Naive thymus-derived CD4-positive, alpha-beta T cell (primary cell): ENCODE measurements around the gene LGALS9B. TPM values are rescaled to one million over a fixed set of nuclear protein-coding genes. Genes with fewer than 3 reads are reported as not detected.
A peak's percentile ranks its signal among the peaks of the same experiment; 100 is the strongest.
"Not testable (repeated sequence)": the region's sequence is repeated elsewhere in the genome, so short reads cannot be mapped to it uniquely, and the experiment has no call there.

Experiments used
- ATAC-seq: fragments of 150-1000 bp; cut with Tn5 transposase; 2 replicates; pipeline ENCODE4 v1.10.0; 2021; ENCODE audit warnings: mild to moderate bottlenecking, moderate library complexity
- CTCF ChIA-PET: fragments of 350-600 bp; sonication (Branson Sonifier 250); formaldehyde crosslinking; loops from one replicate; lab custom pipeline; 2021; ENCODE audit warnings: antibody characterized with exemption; lab: Charles Lee
- POLR2A ChIA-PET: fragments of 350-600 bp; sonication (Branson Sonifier 250); formaldehyde crosslinking; loops from one replicate; lab custom pipeline; 2021; ENCODE audit warnings: antibody characterized with exemption, inconsistent platforms; lab: Charles Lee
- DNase-seq, 9 donors: peaks; one replicate each; pipeline versions ENCODE4 v3.0.0 to v3.0.0-alpha.2; 2020 to 2022; ENCODE audit warnings: mixed read lengths in 1 of 9
- H3K27ac ChIP-seq: one replicate; pipeline ENCODE4 v1.7.0; 2013; ENCODE audit warnings: mild to moderate bottlenecking, low read depth, low read length, moderate library complexity
- H3K27me3 ChIP-seq, 2 donors: one replicate each; pipeline ENCODE4 v1.7.0; 2013; ENCODE audit warnings: low read length in 2 of 2, mild to moderate bottlenecking in 2 of 2, moderate library complexity in 2 of 2; ENCODE audit not compliant: control insufficient read depth in 2 of 2, insufficient read depth in 2 of 2
- H3K36me3 ChIP-seq, 3 experiments: 1 replicate in 2 of 3; 2 replicates in 1 of 3; pipeline ENCODE4 v1.7.0; 2013; ENCODE audit warnings: low read length in 3 of 3, mild to moderate bottlenecking in 3 of 3, moderate library complexity in 1 of 3; ENCODE audit not compliant: insufficient read depth in 3 of 3, control insufficient read depth in 2 of 3
- H3K4me1 ChIP-seq, 2 donors: one replicate each; pipeline ENCODE4 v1.7.0; 2013; ENCODE audit warnings: low read length in 2 of 2, mild to moderate bottlenecking in 2 of 2, moderate library complexity in 1 of 2; ENCODE audit not compliant: control insufficient read depth in 2 of 2, insufficient read depth in 2 of 2
- H3K4me3 ChIP-seq: 2 replicates; pipeline ENCODE4 v1.7.0; 2013; ENCODE audit warnings: mild to moderate bottlenecking, low read length
- H3K9me3 ChIP-seq, 3 experiments: 1 replicate in 2 of 3; 2 replicates in 1 of 3; pipeline ENCODE4 v1.7.0; 2013; ENCODE audit warnings: low read length in 3 of 3; ENCODE audit not compliant: control insufficient read depth in 2 of 3
- H3K27ac Mint-ChIP-seq, 9 donors: one replicate each; pipeline ENCODE4 v1.8.0; 2020 to 2022; ENCODE audit warnings: mixed read lengths in 9 of 9, mild to moderate bottlenecking in 8 of 9, moderate library complexity in 5 of 9, inconsistent platforms in 2 of 9
- H3K27me3 Mint-ChIP-seq, 5 donors: one replicate each; pipeline ENCODE4 v1.8.0; 2021 to 2022; ENCODE audit warnings: mixed read lengths in 5 of 5, mild to moderate bottlenecking in 1 of 5
- H3K36me3 Mint-ChIP-seq, 5 donors: one replicate each; pipeline ENCODE4 v1.8.0; 2020 to 2022; ENCODE audit warnings: mixed read lengths in 5 of 5, mild to moderate bottlenecking in 3 of 5, inconsistent platforms in 1 of 5
- H3K4me1 Mint-ChIP-seq, 7 donors: one replicate each; pipeline ENCODE4 v1.8.0; 2020 to 2022; ENCODE audit warnings: mixed read lengths in 7 of 7, mild to moderate bottlenecking in 3 of 7, inconsistent platforms in 1 of 7
- H3K4me3 Mint-ChIP-seq, 10 donors: one replicate each; pipeline ENCODE4 v1.8.0; 2020 to 2022; ENCODE audit warnings: mild to moderate bottlenecking in 10 of 10, mixed read lengths in 10 of 10, moderate library complexity in 6 of 10, inconsistent platforms in 2 of 10
- H3K9me3 Mint-ChIP-seq, 11 donors: one replicate each; pipeline ENCODE4 v1.8.0; 2020 to 2022; ENCODE audit warnings: mixed read lengths in 11 of 11, mild to moderate bottlenecking in 4 of 11, inconsistent platforms in 1 of 11, moderate library complexity in 1 of 11
- intact Hi-C, 2 donors: fragments of 100-400 bp; cut with micrococcal nuclease; formaldehyde crosslinking; loops; one replicate each; pipeline ENCODE4 v1.15.1; 2023
- polyA plus RNA-seq, 2 donors: library from polyadenylated mRNA; unstranded; fragments of 300-500 nt; fragmentation: Illumina TruSeq; gene quantifications; one replicate each; pipeline ENCODE4 v1.2.3, GENCODE V29; 2021
- total RNA-seq, 6 experiments: library from RNA in 5 of 6; stranded (reverse) in 5 of 6; gene quantifications; 1 replicate in 5 of 6; 2 replicates in 1 of 6; pipeline ENCODE4 v1.2.3 and lab custom pipeline; 2021 to 2026

Gene LGALS9B
- total RNA-seq, result under 1 TPM in 2 of 5 experiments, not detected in 3; 0.24 to 0.83 TPM
- not detected for polyA plus RNA-seq
- total RNA-seq (lab: John Stamatoyannopoulos, UW), result not detected

- H3K9me3 ChIP-seq, H3K27me3 Mint-ChIP-seq, H3K27ac ChIP-seq, CTCF ChIA-PET, H3K36me3 Mint-ChIP-seq, H3K4me3 ChIP-seq, H3K27ac Mint-ChIP-seq, H3K9me3 Mint-ChIP-seq, H3K4me1 ChIP-seq, H3K27me3 ChIP-seq, H3K4me1 Mint-ChIP-seq, H3K36me3 ChIP-seq, POLR2A ChIA-PET, DNase-seq, intact Hi-C loops: not testable (repeated sequence)
- peak within 1 kb of the TSS in 4 of 10 donors; percentile 28 to 58 (median 48) for H3K4me3 Mint-ChIP-seq
- ATAC-seq, result peak; percentile 89
Observed at GRCh38 chr17:20467447-20467846, at the start of gene LGALS9B. Gene LGALS9B, minus strand, starts transcription at chr17:20467539. Its CDS starts 69 bp downstream, at chr17:20467470.

DNA sequence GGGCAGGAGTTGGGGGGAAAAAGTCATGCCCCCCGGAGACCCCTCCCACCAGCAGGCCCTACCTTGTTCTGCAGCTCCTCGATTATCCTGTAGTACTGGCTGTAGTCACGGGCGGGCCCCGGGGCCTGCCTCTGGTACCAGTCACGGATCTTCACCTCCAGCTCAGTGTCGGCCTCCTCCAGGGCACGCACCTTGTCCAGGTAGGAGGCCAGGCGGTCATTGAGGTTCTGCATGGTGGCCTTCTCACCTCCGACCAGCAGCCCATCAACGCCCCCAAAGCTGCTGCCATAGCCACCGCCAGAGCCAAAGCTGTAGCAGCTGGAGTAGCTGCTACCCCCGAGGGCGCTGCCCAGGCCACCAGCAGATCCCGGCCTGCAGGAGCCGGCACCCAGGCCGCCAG, 49.6 kb upstream of the LGALS9B start:
- not testable (repeated sequence) for H3K36me3 Mint-ChIP-seq

GRCh38 chr17:20515099-20515498, 47.8 kb upstream of the LGALS9B start:
- H3K4me1 ChIP-seq, H3K36me3 Mint-ChIP-seq, POLR2A ChIA-PET, H3K27me3 ChIP-seq, ATAC-seq, H3K27ac Mint-ChIP-seq, H3K36me3 ChIP-seq, H3K4me1 Mint-ChIP-seq, H3K27me3 Mint-ChIP-seq, H3K4me3 ChIP-seq, intact Hi-C loops, H3K9me3 ChIP-seq, H3K27ac ChIP-seq, CTCF ChIA-PET, H3K4me3 Mint-ChIP-seq, H3K9me3 Mint-ChIP-seq, DNase-seq: not testable (repeated sequence)

More for the DNA sequence above, 49.6 kb upstream of the LGALS9B start:
- H3K27ac ChIP-seq, H3K27me3 ChIP-seq, H3K27ac Mint-ChIP-seq, ATAC-seq, H3K4me1 ChIP-seq, POLR2A ChIA-PET, DNase-seq, H3K9me3 Mint-ChIP-seq, H3K4me3 Mint-ChIP-seq, CTCF ChIA-PET, H3K36me3 ChIP-seq, H3K9me3 ChIP-seq, H3K4me3 ChIP-seq, H3K4me1 Mint-ChIP-seq, H3K27me3 Mint-ChIP-seq, intact Hi-C loops: not testable (repeated sequence)

DNA sequence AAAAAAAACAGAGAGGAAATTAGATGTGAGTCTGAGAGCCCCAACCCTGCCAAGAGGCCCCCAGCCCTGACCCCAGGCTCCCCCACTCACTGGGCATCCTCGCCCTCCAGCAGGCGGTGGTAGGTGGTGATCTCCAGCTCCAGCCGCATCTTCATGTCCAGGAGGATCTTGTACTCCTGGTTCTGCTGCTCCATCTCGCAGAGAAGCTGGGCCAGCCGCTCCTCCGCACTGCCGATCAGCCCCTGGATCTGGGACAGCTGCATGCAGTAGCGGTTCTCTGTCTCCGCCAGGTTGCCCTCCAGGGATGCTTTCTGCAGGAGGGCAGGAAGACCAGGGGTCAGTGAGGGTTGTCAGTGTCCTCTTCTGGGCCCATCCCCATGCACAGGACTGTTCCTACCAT, 46.2 kb upstream of the LGALS9B start:
- H3K27me3 Mint-ChIP-seq, ATAC-seq, intact Hi-C loops, POLR2A ChIA-PET, H3K4me1 ChIP-seq, H3K27ac ChIP-seq, H3K4me3 Mint-ChIP-seq, H3K9me3 Mint-ChIP-seq, H3K36me3 Mint-ChIP-seq, H3K4me3 ChIP-seq, H3K36me3 ChIP-seq, H3K27me3 ChIP-seq, DNase-seq, CTCF ChIA-PET, H3K9me3 ChIP-seq, H3K4me1 Mint-ChIP-seq, H3K27ac Mint-ChIP-seq: not testable (repeated sequence)

GRCh38 chr17:20512378-20512777, 45.0 kb upstream of the LGALS9B start:
- CTCF ChIA-PET, intact Hi-C loops, H3K36me3 Mint-ChIP-seq, H3K27ac ChIP-seq, H3K4me3 ChIP-seq, ATAC-seq, H3K4me1 ChIP-seq, H3K4me3 Mint-ChIP-seq, H3K27me3 Mint-ChIP-seq, H3K4me1 Mint-ChIP-seq, H3K27me3 ChIP-seq, H3K9me3 ChIP-seq, H3K9me3 Mint-ChIP-seq, H3K36me3 ChIP-seq, POLR2A ChIA-PET, DNase-seq, H3K27ac Mint-ChIP-seq: not testable (repeated sequence)

DNA sequence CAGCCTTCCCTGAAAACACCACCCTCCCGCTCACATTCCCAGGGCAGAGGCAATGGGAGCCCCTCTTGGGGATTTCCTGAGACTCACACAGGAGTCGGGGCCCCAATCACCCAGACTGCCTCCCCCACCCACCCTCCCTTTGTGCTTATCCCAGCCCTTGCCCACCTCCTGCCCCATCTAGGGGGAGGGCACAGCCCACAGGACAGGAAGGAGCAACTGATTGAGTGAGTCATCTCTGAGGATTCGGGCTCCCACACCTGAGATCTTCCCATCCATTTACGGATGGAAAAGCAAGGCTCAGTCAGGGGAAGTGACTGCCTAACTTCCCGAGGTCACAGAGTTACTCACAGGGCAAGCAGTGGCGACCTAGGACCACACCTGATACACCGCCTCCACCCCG, 44.4 kb upstream of the LGALS9B start:
- H3K27me3 Mint-ChIP-seq, DNase-seq, POLR2A ChIA-PET, H3K27ac ChIP-seq, H3K4me3 Mint-ChIP-seq, H3K9me3 Mint-ChIP-seq, H3K4me1 Mint-ChIP-seq, H3K4me3 ChIP-seq, H3K27ac Mint-ChIP-seq, H3K9me3 ChIP-seq, CTCF ChIA-PET, H3K4me1 ChIP-seq, H3K36me3 ChIP-seq, H3K36me3 Mint-ChIP-seq, ATAC-seq, H3K27me3 ChIP-seq, intact Hi-C loops: not testable (repeated sequence)

DNA sequence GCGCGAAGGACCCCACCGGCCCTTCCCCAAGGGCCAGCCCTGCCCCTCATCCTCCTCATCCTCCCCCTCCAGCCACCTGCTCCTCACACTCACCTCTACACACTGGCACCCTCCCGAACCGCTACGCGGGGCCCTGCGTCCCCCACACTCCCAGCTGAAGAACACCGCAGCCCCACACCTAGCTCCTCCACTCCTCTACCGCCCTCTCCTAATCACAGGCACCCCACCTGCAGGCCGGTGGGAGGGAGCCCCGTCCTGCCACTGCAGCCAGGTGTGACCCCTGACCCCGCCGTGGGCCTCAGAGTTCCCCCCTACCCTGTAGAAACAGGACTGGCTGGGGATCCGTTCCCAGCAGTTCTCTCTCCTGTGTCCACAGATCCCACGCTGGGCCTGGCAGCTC, 38.0 kb upstream of the LGALS9B start:
- H3K4me1 Mint-ChIP-seq, ATAC-seq, H3K4me1 ChIP-seq, CTCF ChIA-PET, H3K36me3 ChIP-seq, H3K9me3 ChIP-seq, H3K27ac ChIP-seq, intact Hi-C loops, H3K27me3 Mint-ChIP-seq, H3K27ac Mint-ChIP-seq, H3K4me3 ChIP-seq, H3K4me3 Mint-ChIP-seq, H3K36me3 Mint-ChIP-seq, H3K9me3 Mint-ChIP-seq, POLR2A ChIA-PET, DNase-seq, H3K27me3 ChIP-seq: not testable (repeated sequence)
